Peyer's patch (tissue), 4 donors: ENCODE measurements around the gene SLC44A3.

Experiments
- CTCF ChIP-seq, 6 experiments: fragments of 450-650 bp in 4 of 6; fragments of 200-600 bp in 2 of 6; sonication (generic) in 1 of 6; IDR thresholded peaks; one replicate each; pipeline ENCODE4 v1.5.1; 2017 to 2019; ENCODE audit warnings: antibody characterized with exemption in 6 of 6, mild to moderate bottlenecking in 3 of 6, moderate library complexity in 1 of 6
- POLR2A ChIP-seq, 2 donors: fragments of 450-650 bp; IDR thresholded peaks; one replicate each; pipeline ENCODE4 v1.5.1; 2017; ENCODE audit warnings: antibody characterized with exemption in 2 of 2, mild to moderate bottlenecking in 2 of 2, moderate library complexity in 2 of 2

GRCh38 chr1:94778808-94779207 is 41.3 kb upstream of the SLC44A3 start:
- no peak for TF ChIP-seq CTCF (IDR thresholded peaks at IDR 0.05)
- no peak for TF ChIP-seq POLR2A (IDR thresholded peaks at IDR 0.05)
